Right ventricle myocardium superior (tissue), 1 donor: ENCODE measurements around the gene ZNF598. TPM values are rescaled to one million over a fixed set of nuclear protein-coding genes. Genes with fewer than 3 reads are reported as not detected.
A peak's percentile ranks its signal among the peaks of the same experiment; 100 is the strongest.

ENCODE experiments used
- ATAC-seq: fragments of 200-7000 bp; cut with Tn5 transposase; one replicate; pipeline ENCODE4 v1.9.1; 2020; ENCODE audit warnings: mild to moderate bottlenecking; ENCODE audit not compliant: poor library complexity
- DNase-seq: peaks from one replicate; pipeline ENCODE4 v3.0.0-alpha.2; 2020
- intact Hi-C: fragments of 100-400 bp; cut with DNase I; formaldehyde crosslinking; loops from one replicate; pipeline ENCODE4 v1.11.2; 2022
- total RNA-seq: library from RNA; stranded (reverse); fragmentation: NEBNext Ultra II Directional; extraction: Animal tissue kit (Norgen Biotek cat#: 25700); gene quantifications from one replicate; pipeline ENCODE4 v1.2.1, GENCODE V29; 2021
- donor health status: DM: no; HTN: yes; CAD: no; lungs with severe emphysema.

Gene ZNF598
- total RNA-seq, 1 donor from 2014 or later = 17.2 TPM

- DNase-seq (peak; percentile 61), ATAC-seq (peak; percentile 61)
- intact Hi-C loops = no loop called here
Measured at GRCh38 chr16:1950559-1950958, 59.1 kb downstream of the ZNF598 start.

GRCh38 chr16:1950047-1950446 is 59.6 kb downstream of the ZNF598 start:
- intact Hi-C loops = no loop called here
- DNase-seq (peak; percentile 47), ATAC-seq (peak; percentile 1)

- ATAC-seq (no peak), DNase-seq (no peak)
- intact Hi-C loops = no loop called here
Measured at GRCh38 chr16:1949507-1949906, 60.1 kb downstream of the ZNF598 start.

Other genes starting within 250 kb of the ZNF598 start
- gene NME3, start 238.3 kb downstream of the ZNF598 start, total RNA-seq = 33.6 TPM
- gene EME2, start 237.0 kb downstream of the ZNF598 start, total RNA-seq = 7.1 TPM
- gene MRPS34, start 236.7 kb downstream of the ZNF598 start, total RNA-seq = 91.8 TPM
- gene SPSB3, start 227.2 kb downstream of the ZNF598 start, total RNA-seq = 37.5 TPM
- 34.8 TPM for gene NUBP2, start 226.9 kb downstream of the ZNF598 start, total RNA-seq
- 0.11 TPM for gene IGFALS, start 216.1 kb downstream of the ZNF598 start, total RNA-seq
- gene HAGH, start 183.0 kb downstream of the ZNF598 start, total RNA-seq = 163 TPM
- 31.0 TPM for gene FAHD1, start 182.6 kb downstream of the ZNF598 start, total RNA-seq
- not detected for gene MEIOB, start 137.7 kb downstream of the ZNF598 start, total RNA-seq
- gene HS3ST6, start 91.4 kb downstream of the ZNF598 start, total RNA-seq = not detected
- 22.8 TPM for gene MSRB1, start 66.6 kb downstream of the ZNF598 start, total RNA-seq
- gene RPL3L, start 55.1 kb downstream of the ZNF598 start, total RNA-seq = 304 TPM
- gene NDUFB10, start 50.3 kb downstream of the ZNF598 start, total RNA-seq = 723 TPM
- 770 TPM for gene RPS2, start 45.0 kb downstream of the ZNF598 start, total RNA-seq
- gene RNF151, start 43.0 kb downstream of the ZNF598 start, total RNA-seq = not detected
- gene TBL3, start 37.8 kb downstream of the ZNF598 start, total RNA-seq = 20.3 TPM
- not detected for gene NOXO1, start 28.4 kb downstream of the ZNF598 start, total RNA-seq
- gene GFER, start 25.6 kb downstream of the ZNF598 start, total RNA-seq = 28.3 TPM
- gene SYNGR3, start 19.9 kb downstream of the ZNF598 start, total RNA-seq = 0.32 TPM
- gene NPW, start 10.0 kb upstream of the ZNF598 start, total RNA-seq = not detected
- 258 TPM for gene NHERF2, start 17.1 kb upstream of the ZNF598 start, total RNA-seq
- gene NTHL1, start 38.0 kb upstream of the ZNF598 start, total RNA-seq = 26.2 TPM
- gene TSC2, start 38.2 kb upstream of the ZNF598 start, total RNA-seq = 67.8 TPM
- 82.8 TPM for gene PKD1, start 126.1 kb upstream of the ZNF598 start, total RNA-seq
- 0.43 TPM for gene RAB26, start 138.8 kb upstream of the ZNF598 start, total RNA-seq
- 23.4 TPM for gene TRAF7, start 146.0 kb upstream of the ZNF598 start, total RNA-seq
- 5.3 TPM for gene CASKIN1, start 186.8 kb upstream of the ZNF598 start, total RNA-seq
- 23.2 TPM for gene MLST8, start 195.6 kb upstream of the ZNF598 start, total RNA-seq
- 11.3 TPM for gene BRICD5, start 201.0 kb upstream of the ZNF598 start, total RNA-seq
- 34.7 TPM for gene PGP, start 205.0 kb upstream of the ZNF598 start, total RNA-seq
- 13.6 TPM for gene E4F1, start 213.8 kb upstream of the ZNF598 start, total RNA-seq
- 0.35 TPM for gene DNASE1L2, start 226.6 kb upstream of the ZNF598 start, total RNA-seq
- 215 TPM for gene ECI1, start 241.8 kb upstream of the ZNF598 start, total RNA-seq